ENCODE measurements around the gene NFAT5.

DNA sequence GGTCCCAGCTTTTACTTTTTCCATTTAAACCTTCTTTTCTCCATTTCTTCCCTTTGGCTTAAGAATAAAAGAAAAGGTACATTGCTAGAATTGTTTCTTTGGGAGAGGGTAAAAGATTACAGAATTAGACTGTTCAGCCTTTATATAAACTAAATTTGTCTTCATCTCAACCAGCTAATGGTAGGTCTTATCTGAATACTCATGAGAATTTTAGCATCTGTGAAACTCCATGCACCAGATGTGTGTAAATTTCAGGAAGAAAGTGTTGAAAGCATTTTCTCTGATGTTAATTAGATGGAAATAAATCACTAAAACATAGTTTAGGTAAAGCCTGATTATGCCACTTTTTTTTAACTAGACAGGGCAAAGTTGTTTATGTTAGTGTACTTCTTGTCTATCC, 135.7 kb downstream of the NFAT5 start:
- TF ChIP-seq CTCF (IDR thresholded peaks at IDR 0.05): no peak
- no peak for TF ChIP-seq POLR2A (IDR thresholded peaks at IDR 0.05)
